ENCODE measurements around the gene ELMO1. TPM values are rescaled to one million over a fixed set of nuclear protein-coding genes. Genes with fewer than 3 reads are reported as not detected.

Gene ELMO1
- total RNA-seq, 1 donor from 2014 or later = 53.8 TPM

DNA sequence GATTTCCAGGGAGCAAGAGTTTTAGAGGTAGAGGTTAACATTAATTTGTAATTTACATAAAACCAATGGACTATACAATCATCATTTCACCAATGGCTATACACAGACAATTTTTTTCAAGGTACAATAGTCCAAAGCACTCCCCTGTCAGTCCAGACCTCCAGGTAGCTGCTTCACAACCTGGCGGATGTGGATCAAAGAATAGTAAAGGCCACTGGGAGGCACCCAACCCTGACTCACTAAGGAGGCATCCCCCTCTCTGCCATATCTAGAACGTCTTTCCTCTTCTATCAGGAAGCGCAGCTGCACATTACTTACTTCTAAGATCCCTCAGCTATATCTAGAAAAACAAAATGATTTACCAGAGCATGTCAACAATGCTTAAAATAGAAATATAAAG, 506.6 kb downstream of the ELMO1 start:
- peaks cover 10% of the 10 kb centered on the region for H3K4me1 ChIP-seq
- ATAC-seq (no peak), DNase-seq (no peak)
- no peak overlapping the region for H3K27ac ChIP-seq
- H3K4me3 ChIP-seq = no peak overlapping the region
- TF ChIP-seq, protein P1, sequence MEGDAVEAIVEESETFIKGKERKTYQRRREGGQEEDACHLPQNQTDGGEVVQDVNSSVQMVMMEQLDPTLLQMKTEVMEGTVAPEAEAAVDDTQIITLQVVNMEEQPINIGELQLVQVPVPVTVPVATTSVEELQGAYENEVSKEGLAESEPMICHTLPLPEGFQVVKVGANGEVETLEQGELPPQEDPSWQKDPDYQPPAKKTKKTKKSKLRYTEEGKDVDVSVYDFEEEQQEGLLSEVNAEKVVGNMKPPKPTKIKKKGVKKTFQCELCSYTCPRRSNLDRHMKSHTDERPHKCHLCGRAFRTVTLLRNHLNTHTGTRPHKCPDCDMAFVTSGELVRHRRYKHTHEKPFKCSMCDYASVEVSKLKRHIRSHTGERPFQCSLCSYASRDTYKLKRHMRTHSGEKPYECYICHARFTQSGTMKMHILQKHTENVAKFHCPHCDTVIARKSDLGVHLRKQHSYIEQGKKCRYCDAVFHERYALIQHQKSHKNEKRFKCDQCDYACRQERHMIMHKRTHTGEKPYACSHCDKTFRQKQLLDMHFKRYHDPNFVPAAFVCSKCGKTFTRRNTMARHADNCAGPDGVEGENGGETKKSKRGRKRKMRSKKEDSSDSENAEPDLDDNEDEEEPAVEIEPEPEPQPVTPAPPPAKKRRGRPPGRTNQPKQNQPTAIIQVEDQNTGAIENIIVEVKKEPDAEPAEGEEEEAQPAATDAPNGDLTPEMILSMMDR (IDR thresholded peaks at IDR 0.05) = no peak
- H3K9me3 ChIP-seq = peaks cover 29% of the 10 kb centered on the region
- no peaks in the 10 kb centered on the region for H3K36me3 ChIP-seq
- no peaks in the 10 kb centered on the region for H3K27me3 ChIP-seq
- intact Hi-C loops (cut with DNase I) = no loop called here

DNA sequence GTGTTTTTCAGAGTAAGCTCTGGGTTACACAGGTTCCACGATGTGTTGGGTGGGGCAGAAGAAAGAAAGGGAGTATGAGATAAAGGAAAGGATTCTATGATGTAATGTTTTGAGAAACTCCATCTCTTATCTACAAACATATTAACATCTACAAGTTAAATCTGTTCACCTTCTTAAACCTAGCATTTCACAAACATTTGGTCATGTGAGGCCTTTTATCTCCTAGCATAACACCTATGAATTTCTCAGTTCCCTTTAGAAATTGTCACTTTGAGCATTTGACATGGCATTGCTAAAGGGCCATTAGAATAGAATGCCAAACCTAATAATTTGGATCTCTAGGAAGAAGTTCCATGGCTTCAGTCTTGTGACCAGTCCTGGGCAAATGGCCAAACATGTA, 507.3 kb downstream of the ELMO1 start:
- TF ChIP-seq, protein P1 (IDR thresholded peaks at IDR 0.05) = no peak
- H3K4me1 ChIP-seq = peaks cover 10% of the 10 kb centered on the region
- ATAC-seq (no peak), DNase-seq (no peak)
- no peaks in the 10 kb centered on the region for H3K36me3 ChIP-seq
- intact Hi-C loops (cut with DNase I) = no loop called here
- no peaks in the 10 kb centered on the region for H3K27me3 ChIP-seq
- no peak overlapping the region for H3K27ac ChIP-seq
- no peak overlapping the region for H3K4me3 ChIP-seq
- H3K9me3 ChIP-seq = peaks cover 31% of the 10 kb centered on the region

- Histone ChIP-seq H3K4me3 (no peak overlapping the region), H3K9me3 (peaks cover 35% of the 10 kb centered on the region), H3K27ac (no peak overlapping the region), H3K4me1 (peaks cover 10% of the 10 kb centered on the region), H3K36me3 (no peaks in the 10 kb centered on the region), H3K27me3 (no peaks in the 10 kb centered on the region)
- DNase-seq (no peak), ATAC-seq (no peak)
- TF ChIP-seq, protein P1 (IDR thresholded peaks at IDR 0.05) = no peak
- intact Hi-C loops (cut with DNase I) = no loop called here
These were observed 508.8 kb downstream of the ELMO1 start for GRCh38 chr7:36939816-36940215.

DNA sequence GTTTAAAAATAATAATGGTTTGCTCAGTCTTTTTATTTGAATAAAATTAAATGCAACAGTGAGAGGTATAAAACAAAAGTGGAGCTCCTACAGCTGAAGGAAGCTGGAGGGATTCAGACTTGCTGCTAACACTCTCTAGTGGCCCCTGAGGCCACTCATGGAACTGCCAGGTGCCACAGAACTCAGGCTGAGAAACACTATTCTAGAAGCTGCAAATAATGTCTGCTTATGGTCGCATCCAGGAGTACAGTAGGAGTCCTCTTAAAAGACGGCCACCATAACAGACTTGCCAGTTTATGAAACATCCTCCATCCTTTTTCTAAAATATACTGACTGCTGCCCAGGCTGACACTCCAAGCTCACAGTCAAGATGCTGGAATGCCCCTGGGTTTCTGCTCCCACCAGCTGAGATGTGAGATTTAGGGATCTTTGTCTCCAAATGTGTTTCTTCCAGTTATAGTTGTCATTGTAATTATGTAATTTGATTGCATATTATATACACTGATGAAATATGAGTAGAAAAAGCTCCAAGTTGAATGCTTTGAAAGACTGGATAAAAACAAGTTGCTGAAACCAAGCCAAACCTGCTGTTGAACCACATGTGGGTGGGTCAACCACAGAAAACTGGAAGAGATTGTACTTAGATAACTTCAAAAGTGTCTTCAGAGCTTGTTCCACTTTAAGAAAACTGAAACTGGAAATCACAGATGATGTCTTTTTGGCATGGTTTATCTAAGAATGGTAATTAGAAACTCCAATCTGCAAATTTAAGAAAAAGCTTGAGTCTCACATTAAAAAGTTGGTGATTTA, 510.7 kb downstream of the ELMO1 start:
- H3K27ac ChIP-seq = no peak overlapping the region
- DNase-seq (no peak), ATAC-seq (no peak)
- no peaks in the 10 kb centered on the region for H3K27me3 ChIP-seq
- H3K36me3 ChIP-seq = no peaks in the 10 kb centered on the region
- H3K9me3 ChIP-seq = peaks cover 35% of the 10 kb centered on the region
- intact Hi-C loops (cut with DNase I) = no loop called here
- H3K4me3 ChIP-seq = no peak overlapping the region
- TF ChIP-seq, protein P1 (IDR thresholded peaks at IDR 0.05) = no peak
- peaks cover under 1% of the 10 kb centered on the region for H3K4me1 ChIP-seq

- TF ChIP-seq, protein P1 (IDR thresholded peaks at IDR 0.05) = no peak
- DNase-seq (no peak), ATAC-seq (no peak)
- Histone ChIP-seq H3K36me3 (no peaks in the 10 kb centered on the region), H3K27ac (no peak overlapping the region), H3K9me3 (peaks cover 5% of the 10 kb centered on the region), H3K27me3 (no peaks in the 10 kb centered on the region), H3K4me1 (no peaks in the 10 kb centered on the region), H3K4me3 (no peak overlapping the region)
- intact Hi-C loops (cut with DNase I) = no loop called here
These were observed 516.8 kb downstream of the ELMO1 start for GRCh38 chr7:36931892-36932291.
